Lung microvascular endothelial cell (primary cell): ENCODE measurements around the gene SCNN1A. TPM values are rescaled to one million over a fixed set of nuclear protein-coding genes. Genes with fewer than 3 reads are reported as not detected.

ENCODE experiments used
- DNase-seq, 2 donors: peaks; one replicate each; pipeline versions ENCODE4 v3.0.0 to v3.0.0-alpha.2; 2010; ENCODE audit warnings: low read depth in 2 of 2
- total RNA-seq: library from RNA; depleted of rRNA; stranded (reverse); fragments of >200 nt; gene quantifications from 2 replicates; pipeline ENCODE4 v1.2.1, GENCODE V29; 2014

Gene SCNN1A
- total RNA-seq, 1 donor from 2014 or later = 0.20 TPM

DNA sequence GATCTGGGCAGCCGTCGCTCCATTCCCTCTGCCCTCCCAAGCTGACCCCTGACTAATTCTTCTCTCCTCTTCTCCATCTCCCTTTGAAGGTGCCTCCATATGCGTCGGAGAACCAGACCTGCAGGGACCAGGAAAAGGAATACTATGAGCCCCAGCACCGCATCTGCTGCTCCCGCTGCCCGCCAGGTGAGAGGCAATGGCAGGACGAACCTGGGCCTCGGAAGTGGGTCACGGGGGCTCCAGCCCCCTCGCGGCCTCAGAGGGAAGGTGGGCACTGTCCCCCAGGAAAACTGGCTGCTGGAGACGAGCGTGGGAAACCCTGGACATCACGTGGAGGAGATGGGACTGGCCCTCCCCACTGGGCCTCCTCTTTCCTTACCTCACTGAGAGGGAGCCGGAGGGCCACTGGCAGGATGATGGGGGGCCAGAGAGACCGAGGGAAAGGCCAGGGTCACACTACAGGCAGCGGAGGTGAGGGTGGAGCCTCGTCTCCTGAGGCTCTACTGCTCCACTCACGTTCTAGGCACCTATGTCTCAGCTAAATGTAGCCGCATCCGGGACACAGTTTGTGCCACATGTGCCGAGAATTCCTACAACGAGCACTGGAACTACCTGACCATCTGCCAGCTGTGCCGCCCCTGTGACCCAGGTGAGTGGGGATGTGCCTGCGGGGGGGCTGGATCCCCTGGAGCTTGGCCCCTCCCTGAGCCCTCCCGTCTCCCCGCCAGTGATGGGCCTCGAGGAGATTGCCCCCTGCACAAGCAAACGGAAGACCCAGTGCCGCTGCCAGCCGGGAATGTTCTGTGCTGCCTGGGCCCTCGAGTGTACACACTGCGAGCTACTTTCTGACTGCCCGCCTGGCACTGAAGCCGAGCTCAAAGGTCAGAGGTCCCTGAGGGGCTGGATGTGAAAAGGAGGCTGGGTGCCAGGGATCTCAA, 9.4 kb upstream of the SCNN1A start:
- DNase-seq = peak; percentile 25 to 29

- DNase-seq = peak; percentile 95
Observed at GRCh38 chr12:6383572-6384498, 8.5 kb upstream of the SCNN1A start, which contains the start of gene LTBR. TSS of gene LTBR (plus strand) at chr12:6384162. CDS start at chr12:6384359, 197 bp downstream.

DNA sequence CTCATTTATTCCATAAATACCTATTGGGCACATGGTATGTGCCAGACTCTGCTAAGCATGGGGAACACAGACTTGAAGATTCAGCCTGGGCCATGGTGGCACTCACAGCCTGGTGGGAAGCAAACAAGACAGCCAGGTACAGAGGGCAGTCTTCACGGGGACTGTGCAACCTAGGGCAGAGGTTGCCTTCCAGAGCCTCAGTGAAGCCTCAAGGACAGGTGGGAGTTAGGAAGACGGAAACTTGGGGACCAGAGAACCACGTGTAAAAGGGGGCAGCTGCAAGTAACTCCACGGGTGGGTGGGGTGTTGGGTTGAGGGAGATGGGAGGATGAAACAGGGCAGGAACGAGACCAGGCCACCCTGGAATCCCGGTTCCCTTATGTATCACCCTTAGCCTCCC, 7.6 kb upstream of the SCNN1A start:
- no peak for DNase-seq

DNA sequence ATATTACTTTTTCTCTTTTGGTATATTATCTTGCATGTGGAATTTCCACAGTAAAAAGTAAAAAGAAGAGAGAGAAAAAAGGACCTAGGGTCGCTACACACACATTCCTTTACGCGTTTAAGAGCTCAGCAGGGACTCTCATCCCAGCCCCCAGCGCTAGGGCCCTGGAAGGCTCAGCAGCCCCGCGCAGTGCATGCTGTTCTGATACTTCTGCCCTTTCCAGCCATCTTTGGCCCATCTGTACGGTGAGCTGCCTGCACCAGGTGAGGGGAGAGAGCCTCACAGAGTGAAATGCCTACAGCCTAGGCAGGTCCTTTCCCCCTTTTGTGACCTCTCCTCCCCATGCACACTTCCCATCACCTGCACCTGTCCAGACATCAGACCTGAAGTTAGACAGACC, 7.0 kb upstream of the SCNN1A start:
- no peak for DNase-seq

DNA sequence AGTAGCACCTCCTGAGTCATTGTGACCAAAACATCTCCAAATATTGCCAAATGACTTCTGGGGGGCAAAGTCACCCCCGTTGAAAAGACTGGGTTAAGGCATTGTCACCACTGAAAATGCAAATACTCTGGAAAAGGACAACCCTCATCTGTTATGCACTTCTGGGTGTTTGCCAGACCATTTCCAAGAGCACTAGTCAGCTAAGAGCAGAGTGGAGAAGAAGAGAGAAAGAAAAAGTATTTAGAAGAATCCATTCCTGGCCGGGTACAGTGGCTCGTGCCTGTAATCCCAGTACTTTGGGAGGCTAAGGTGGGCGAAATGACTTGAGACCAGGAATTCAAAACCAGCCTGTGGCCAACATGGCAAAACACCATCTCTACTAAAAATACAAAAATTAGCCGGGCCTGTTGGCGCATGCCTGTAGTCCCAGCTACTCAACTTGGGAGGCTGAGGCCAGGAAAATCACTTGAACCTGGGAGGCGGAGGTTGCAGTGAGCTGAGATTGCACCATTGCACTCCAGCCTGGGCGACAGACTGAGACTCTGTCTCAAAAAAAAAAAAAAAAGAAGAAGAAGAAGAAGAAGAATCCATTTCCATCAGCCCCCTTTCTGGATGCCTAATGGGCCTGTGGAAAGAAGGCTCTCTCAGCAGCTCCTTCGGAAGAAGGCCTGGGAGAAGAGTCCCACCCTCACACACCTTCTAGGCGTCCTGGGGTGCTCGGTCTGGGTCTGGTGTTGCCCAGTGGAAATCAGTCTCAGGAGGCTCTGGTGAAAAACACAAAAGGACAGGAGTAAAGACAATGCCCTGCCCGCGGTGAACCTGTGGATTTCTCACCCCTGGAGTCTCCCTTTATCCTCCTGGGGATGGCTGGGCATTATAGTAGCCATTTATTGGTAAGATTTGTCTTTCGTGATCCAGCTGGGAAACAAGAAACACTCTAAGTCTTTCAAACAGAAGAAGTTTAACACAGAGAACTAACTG, 5.1 kb upstream of the SCNN1A start:
- DNase-seq = no peak

DNA sequence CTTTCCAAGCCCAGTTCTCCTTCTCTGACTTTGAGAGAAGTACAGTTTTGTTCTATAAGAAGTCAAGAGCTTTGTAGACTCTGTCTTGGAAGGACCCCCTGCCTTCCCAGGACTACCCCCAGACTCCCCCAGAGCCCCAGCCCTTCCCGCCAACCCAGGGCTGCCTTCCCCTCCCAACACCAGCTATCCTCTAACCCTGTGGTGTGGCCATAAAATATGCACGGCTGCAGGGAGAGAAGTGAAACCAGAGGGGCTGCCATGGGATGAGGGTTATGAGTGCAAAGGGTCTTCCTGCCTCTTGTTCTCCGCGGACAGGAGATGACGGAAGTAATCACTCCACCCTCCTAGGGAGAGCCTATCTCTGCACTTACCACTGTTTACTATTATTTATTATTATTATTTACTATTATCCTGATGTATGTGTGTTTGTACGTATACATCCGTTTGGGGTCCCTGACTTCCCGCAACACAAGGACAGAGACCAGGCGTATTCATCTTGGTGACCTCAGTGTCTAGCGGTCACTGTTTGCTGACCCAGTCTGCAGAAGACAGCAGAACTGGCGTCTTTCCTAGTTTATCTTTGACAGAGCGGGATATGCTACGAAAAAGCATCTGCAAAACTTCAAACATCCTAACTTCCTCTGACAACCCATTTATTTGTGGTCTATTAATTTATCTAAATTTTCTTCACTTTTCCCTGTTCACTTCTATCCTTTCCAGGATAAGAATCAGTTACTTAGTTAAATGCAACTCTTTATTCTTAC, 3.5 kb upstream of the SCNN1A start:
- no peak for DNase-seq

DNA sequence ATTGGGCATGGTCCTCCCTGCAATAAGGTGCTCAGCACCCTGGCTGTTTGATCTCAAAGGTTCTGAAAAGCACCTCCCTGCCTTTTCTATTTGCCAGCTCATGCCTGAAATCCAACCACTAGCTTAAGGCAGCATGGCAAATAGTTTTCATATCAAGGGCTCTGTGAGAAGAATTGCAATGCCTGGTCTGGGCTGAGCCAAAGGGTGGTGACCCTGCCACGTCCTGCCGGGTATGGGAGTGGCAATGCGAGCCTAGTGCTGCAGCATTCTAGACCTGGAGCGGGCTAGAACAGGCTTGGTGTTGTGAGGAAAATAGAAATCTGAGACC, 2.3 kb upstream of the SCNN1A start:
- peak in 1 of 2 donors; percentile 31 for DNase-seq

DNA sequence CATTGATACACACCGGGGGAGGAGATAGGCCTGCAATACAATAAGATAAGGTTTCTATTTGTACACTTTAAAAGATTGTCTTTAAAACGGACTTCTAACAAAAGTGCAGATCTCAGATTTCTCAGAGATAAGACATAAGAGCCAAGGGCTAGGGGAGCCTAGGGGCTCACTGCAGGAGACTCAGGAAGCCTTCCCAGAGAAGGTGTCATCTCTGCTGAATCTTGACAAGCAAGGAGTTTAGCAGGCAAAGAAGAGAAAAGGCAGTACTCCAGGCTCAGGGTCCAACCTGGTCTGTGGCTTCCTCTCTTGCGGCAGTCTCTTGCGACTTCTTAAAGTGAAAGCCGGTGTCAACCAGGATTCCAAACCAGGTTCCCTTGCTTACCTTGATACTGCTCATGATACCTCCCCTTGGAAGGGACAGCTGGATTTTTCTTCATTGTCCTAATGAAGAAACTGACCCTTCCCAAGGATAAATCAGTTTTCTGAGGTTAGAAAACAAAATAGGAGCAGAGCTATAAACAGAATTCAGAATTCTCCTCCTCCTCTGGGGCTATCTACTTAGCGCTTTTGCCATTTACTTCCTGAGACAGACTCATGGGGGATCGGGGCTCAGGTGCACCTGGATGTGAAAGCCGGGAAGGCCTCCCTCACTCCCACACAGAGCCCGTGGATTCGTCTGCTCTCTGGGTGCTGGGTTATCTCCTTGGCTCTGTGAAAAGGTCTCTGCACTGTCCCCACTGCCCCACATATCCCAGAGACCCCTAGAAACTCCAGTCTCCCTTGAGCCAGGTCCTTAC, 1.7 kb upstream of the SCNN1A start:
- no peak for DNase-seq

GRCh38 chr12:6376079-6376869, 911 bp upstream of the SCNN1A start:
- peak; percentile 60 to 72 for DNase-seq

DNA sequence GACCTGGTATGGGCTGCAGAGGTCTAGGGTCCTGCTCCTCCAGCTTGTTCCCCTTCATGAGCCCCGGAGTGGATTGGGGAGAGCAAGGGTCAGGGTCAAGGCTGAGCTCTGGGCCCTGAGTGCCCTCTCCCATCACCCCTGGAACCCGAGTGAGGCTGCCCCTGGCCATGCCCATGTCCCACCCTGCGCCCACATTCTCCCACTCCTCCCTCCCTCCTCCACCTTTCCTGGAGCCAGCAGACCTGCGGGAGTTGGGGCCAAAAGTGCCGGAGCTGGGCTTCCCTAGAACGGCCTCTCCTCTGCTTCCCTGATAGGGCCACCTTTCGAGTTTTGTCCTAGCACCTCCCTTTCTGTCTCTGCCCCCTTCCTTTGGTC, 590 bp downstream of the SCNN1A start:
- no peak for DNase-seq

- DNase-seq = no peak
Observed at GRCh38 chr12:6374028-6374785, 1.2 kb downstream of the SCNN1A start.

GRCh38 chr12:6373022-6373787, 2.2 kb downstream of the SCNN1A start:
- DNase-seq = no peak

DNA sequence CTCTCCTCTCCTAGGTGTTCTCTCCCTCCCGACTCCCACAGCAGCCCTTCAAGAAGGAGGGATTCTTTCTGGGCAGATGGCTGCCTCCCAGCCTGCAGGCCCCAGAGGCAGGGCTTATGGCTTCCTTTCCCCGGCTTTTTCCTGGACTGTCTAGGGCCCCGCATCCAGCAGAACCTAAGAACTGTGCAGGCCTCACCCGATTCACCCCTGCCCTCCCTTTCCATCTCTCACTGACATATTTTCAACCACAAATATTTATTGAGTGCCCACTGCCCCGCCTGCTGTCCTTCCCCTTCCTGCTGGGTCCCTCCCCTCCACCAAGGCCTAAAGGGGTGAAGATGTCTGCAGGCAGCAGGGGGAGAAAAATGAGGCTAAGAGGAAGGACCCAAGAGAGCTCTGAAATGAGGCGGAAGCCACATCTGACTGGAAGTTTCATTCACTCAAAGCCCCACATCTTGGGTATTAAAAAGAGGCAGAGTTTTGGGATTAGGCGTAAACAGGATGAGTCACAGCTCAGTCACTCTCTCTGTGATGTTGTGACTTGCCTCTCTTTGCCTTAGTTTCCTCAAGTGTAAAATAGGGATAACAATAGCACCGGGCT, 2.9 kb downstream of the SCNN1A start:
- peak; percentile 18 to 74 for DNase-seq

- DNase-seq = peak; percentile 16 to 62
Observed at GRCh38 chr12:6370994-6371754, 4.2 kb downstream of the SCNN1A start.

DNA sequence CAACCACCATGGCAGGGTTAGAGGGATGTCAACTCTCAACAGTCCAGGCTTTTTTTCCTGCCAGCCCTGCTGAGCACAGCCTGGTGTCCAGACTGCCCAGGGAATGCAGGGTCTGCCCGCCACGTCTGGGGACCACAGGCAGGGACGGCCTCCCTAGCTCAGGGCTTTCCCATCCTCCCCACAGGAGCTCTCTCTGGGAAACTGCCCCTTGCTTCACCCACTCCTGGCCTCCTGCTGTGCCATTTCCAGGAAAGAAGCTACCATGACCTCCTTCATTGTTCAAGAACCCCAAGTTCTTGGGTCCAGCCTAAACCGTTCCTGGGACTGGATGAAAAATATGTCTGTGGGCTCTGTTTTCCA, 4.8 kb downstream of the SCNN1A start:
- no peak for DNase-seq

GRCh38 chr12:6369916-6370575, 5.3 kb downstream of the SCNN1A start:
- no peak for DNase-seq
